DND-41 (cell line): ENCODE measurements around the gene OXER1.

Experiments used
- EZH2 ChIP-seq: IDR thresholded peaks from 3 replicates; pipeline ENCODE4 v1.6.1; 2012; ENCODE audit warnings: borderline replicate concordance, low read depth, mild to moderate bottlenecking, moderate library complexity, low read length, inconsistent platforms; ENCODE audit not compliant: severe bottlenecking
- TF ChIP-seq, protein P1 (sequence below): IDR thresholded peaks from 2 replicates; pipeline ENCODE4 v1.5.1; 2012; ENCODE audit warnings: borderline replicate concordance, low read length, moderate library complexity, mild to moderate bottlenecking; ENCODE audit not compliant: poor library complexity, severe bottlenecking; ENCODE audit errors: extremely low read depth

- TF ChIP-seq EZH2: no peak
- TF ChIP-seq, protein P1, sequence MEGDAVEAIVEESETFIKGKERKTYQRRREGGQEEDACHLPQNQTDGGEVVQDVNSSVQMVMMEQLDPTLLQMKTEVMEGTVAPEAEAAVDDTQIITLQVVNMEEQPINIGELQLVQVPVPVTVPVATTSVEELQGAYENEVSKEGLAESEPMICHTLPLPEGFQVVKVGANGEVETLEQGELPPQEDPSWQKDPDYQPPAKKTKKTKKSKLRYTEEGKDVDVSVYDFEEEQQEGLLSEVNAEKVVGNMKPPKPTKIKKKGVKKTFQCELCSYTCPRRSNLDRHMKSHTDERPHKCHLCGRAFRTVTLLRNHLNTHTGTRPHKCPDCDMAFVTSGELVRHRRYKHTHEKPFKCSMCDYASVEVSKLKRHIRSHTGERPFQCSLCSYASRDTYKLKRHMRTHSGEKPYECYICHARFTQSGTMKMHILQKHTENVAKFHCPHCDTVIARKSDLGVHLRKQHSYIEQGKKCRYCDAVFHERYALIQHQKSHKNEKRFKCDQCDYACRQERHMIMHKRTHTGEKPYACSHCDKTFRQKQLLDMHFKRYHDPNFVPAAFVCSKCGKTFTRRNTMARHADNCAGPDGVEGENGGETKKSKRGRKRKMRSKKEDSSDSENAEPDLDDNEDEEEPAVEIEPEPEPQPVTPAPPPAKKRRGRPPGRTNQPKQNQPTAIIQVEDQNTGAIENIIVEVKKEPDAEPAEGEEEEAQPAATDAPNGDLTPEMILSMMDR: no peak
These were observed 24.5 kb upstream of the OXER1 start for GRCh38 chr2:42788478-42788793.
